Measurements from ENCODE around the gene STAM.

GRCh38 chr10:17668435-17669184 is 24.7 kb downstream of the STAM start:
- TF ChIP-seq POLR2A (IDR thresholded peaks at IDR 0.05; ENCODE audit: low read length) (no peak), GATA1 (IDR thresholded peaks at IDR 0.05; ENCODE audit: low read depth, low read length) (no peak)
